Liver (tissue), 9 donors: ENCODE measurements around the gene ADAM8. TPM values are rescaled to one million over a fixed set of nuclear protein-coding genes. Genes with fewer than 3 reads are reported as not detected.

Experiments
- DNase-seq: peaks from one replicate; pipeline ENCODE4 v3.0.0-alpha.2; 2017; ENCODE audit warnings: low spot score
- H3K27ac ChIP-seq, 2 donors: one replicate each; pipeline ENCODE4 v1.7.0; 2013; ENCODE audit warnings: inconsistent platforms in 2 of 2, low read length in 2 of 2, control low read depth in 1 of 2, low read depth in 1 of 2, mild to moderate bottlenecking in 1 of 2
- H3K27me3 ChIP-seq, 4 donors: one replicate each; pipeline versions ENCODE4 v1.6.1 to v1.7.0; 2013; ENCODE audit warnings: low read length in 3 of 4, inconsistent platforms in 1 of 4, mild to moderate bottlenecking in 1 of 4, moderate library complexity in 1 of 4; ENCODE audit not compliant: control insufficient read depth in 4 of 4, insufficient read depth in 4 of 4
- H3K36me3 ChIP-seq, 4 donors: one replicate each; pipeline versions ENCODE4 v1.6.1 to v1.7.0; 2013; ENCODE audit warnings: low read length in 3 of 4, mild to moderate bottlenecking in 3 of 4, low read depth in 1 of 4, moderate library complexity in 1 of 4; ENCODE audit not compliant: control insufficient read depth in 4 of 4, insufficient read depth in 3 of 4
- H3K4me1 ChIP-seq, 4 donors: one replicate each; pipeline versions ENCODE4 v1.6.1 to v1.7.0; 2013; ENCODE audit warnings: low read length in 3 of 4, mild to moderate bottlenecking in 3 of 4, moderate library complexity in 1 of 4; ENCODE audit not compliant: control insufficient read depth in 4 of 4, insufficient read depth in 4 of 4
- H3K4me3 ChIP-seq, 3 donors: one replicate each; pipeline versions ENCODE4 v1.6.1 to v1.7.0; 2013; ENCODE audit warnings: low read length in 3 of 3, control low read depth in 1 of 3, low read depth in 1 of 3, mild to moderate bottlenecking in 1 of 3
- H3K9ac ChIP-seq, 2 donors: one replicate each; pipeline ENCODE4 v1.7.0; 2013; ENCODE audit warnings: low read length in 2 of 2, mild to moderate bottlenecking in 2 of 2, moderate library complexity in 2 of 2, control low read depth in 1 of 2, low read depth in 1 of 2
- H3K9me3 ChIP-seq, 4 donors: one replicate each; pipeline versions ENCODE4 v1.6.1 to v1.7.0; 2013; ENCODE audit warnings: low read length in 3 of 4; ENCODE audit not compliant: control insufficient read depth in 4 of 4
- EGR1 ChIP-seq, 2 donors: IDR thresholded peaks; 2 replicates each; pipeline ENCODE4 v1.6.1; 2016 to 2018; ENCODE audit warnings: antibody characterized with exemption in 2 of 2, low read depth in 2 of 2
- FOXA2 ChIP-seq: IDR thresholded peaks from 2 replicates; pipeline ENCODE4 v1.6.1; 2016; ENCODE audit warnings: antibody characterized with exemption
- GABPA ChIP-seq, 2 donors: IDR thresholded peaks in 1 of 2; conservative IDR thresholded peaks in 1 of 2; 2 replicates each; pipeline ENCODE4 v1.6.1; 2016; ENCODE audit warnings: antibody characterized with exemption in 2 of 2, mild to moderate bottlenecking in 1 of 2, moderate library complexity in 1 of 2
- HNF4A ChIP-seq, 2 donors: conservative IDR thresholded peaks; 2 replicates each; pipeline ENCODE4 v1.6.1; 2016; ENCODE audit warnings: antibody characterized with exemption in 2 of 2, mild to moderate bottlenecking in 2 of 2
- HNF4G ChIP-seq: IDR thresholded peaks from 2 replicates; pipeline ENCODE4 v1.6.1; 2016; ENCODE audit warnings: antibody characterized with exemption
- JUND ChIP-seq, 2 donors: IDR thresholded peaks; 2 replicates each; pipeline ENCODE4 v1.6.1; 2016; ENCODE audit warnings: antibody characterized with exemption in 2 of 2
- NR2F2 ChIP-seq: IDR thresholded peaks from 2 replicates; pipeline ENCODE4 v1.6.1; 2016; ENCODE audit warnings: antibody characterized with exemption
- RAD21 ChIP-seq, 2 donors: IDR thresholded peaks; 2 replicates each; pipeline ENCODE4 v1.6.1; 2016; ENCODE audit warnings: antibody characterized with exemption in 2 of 2, mild to moderate bottlenecking in 2 of 2
- RXRA ChIP-seq, 2 donors: IDR thresholded peaks; 2 replicates each; pipeline ENCODE4 v1.6.1; 2017 to 2018; ENCODE audit warnings: antibody characterized with exemption in 2 of 2, mild to moderate bottlenecking in 1 of 2
- SP1 ChIP-seq: IDR thresholded peaks from 2 replicates; pipeline ENCODE4 v1.6.1; 2018; ENCODE audit warnings: antibody characterized with exemption, mild to moderate bottlenecking
- TAF1 ChIP-seq: conservative IDR thresholded peaks from 2 replicates; pipeline ENCODE4 v1.6.1; 2016; ENCODE audit warnings: antibody characterized with exemption, mild to moderate bottlenecking
- YY1 ChIP-seq: IDR thresholded peaks from 2 replicates; pipeline ENCODE4 v1.6.1; 2016; ENCODE audit warnings: antibody characterized with exemption, mild to moderate bottlenecking
- WGBS: extraction: QIAGEN DNeasy Blood & Tissue Kit; methylation state at CpG from one replicate; pipeline ENCODE4 v1.1.7; 2013; 5-methylcytosine and 5-hydroxymethylcytosine counted together
- polyA plus RNA-seq, 2 donors: library from polyadenylated mRNA; stranded (reverse) in 1 of 2; unstranded in 1 of 2; fragments of 200-250 nt in 1 of 2; fragments of >200 nt in 1 of 2; fragmentation: Nextera tagmentation in 1 of 2; extraction: Ambion mirVana in 1 of 2; gene quantifications; one replicate each; pipeline versions ENCODE4 v1.2.1 to v1.2.3, GENCODE V29; 2013 to 2015
- total RNA-seq, 2 donors: library from RNA; depleted of rRNA; stranded (reverse); fragments of >200 nt; gene quantifications; one replicate each; pipeline ENCODE4 v1.2.3, GENCODE V29; 2014
- TF ChIP-seq, protein P1 (sequence below): IDR thresholded peaks from 2 replicates; pipeline ENCODE4 v1.6.1; 2016; ENCODE audit warnings: antibody characterized with exemption
- TF ChIP-seq, protein P2 (sequence below): IDR thresholded peaks from 2 replicates; pipeline ENCODE4 v1.6.1; 2016; ENCODE audit warnings: antibody characterized with exemption
- TF ChIP-seq, protein P3 (sequence below): fragments of 150-350 bp; IDR thresholded peaks from 2 replicates; pipeline ENCODE4 v1.5.1; 2017; ENCODE audit warnings: improper control_type of control experiment, low read depth, low read length; ENCODE audit not compliant: missing input control
- TF ChIP-seq, protein P4 (sequence below): IDR thresholded peaks from 2 replicates; pipeline ENCODE4 v1.6.1; 2016; ENCODE audit warnings: antibody characterized with exemption
- donor health status: healthy.
- donor health status: healthy.
- donor health status: healthy.
- donor health status: healthy.
- donor health status: healthy.

Gene ADAM8
- total and polyA plus RNA-seq, 4 donors, result 1.3 to 6.9 (median 3.7) TPM

DNA sequence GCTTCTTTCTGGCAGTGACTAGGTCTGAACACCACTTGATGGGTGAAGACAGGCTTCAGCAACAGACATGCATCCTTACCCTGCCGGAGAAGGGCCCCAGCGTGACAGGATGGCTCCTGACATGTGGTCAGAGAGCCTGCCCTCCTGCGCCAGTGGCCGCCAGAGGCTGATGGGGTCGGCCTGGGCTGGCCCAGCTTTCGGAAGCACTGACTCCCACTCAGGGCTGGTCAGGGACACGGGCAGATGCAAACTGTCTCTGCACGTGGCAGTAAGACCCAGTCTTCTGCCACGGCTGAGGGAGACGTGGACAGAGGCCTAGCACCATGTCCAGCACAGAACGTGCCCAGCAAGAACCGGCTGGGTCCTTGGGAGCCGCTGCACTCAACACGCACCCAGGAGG, 21.8 kb upstream of the ADAM8 start:
- H3K4me3 ChIP-seq, result no peak overlapping the region
- H3K27me3 ChIP-seq, result no peaks in the 10 kb centered on the region
- H3K9ac ChIP-seq, result no peak overlapping the region
- peaks cover 31 to 81% (median 48%) of the 10 kb centered on the region in 4 donors for H3K36me3 ChIP-seq
- H3K9me3 ChIP-seq, result no peaks in the 10 kb centered on the region
- H3K4me1 ChIP-seq, result no peaks in the 10 kb centered on the region
- 97% methylated on average over 14 of the region's 14 CpGs for WGBS
- H3K27ac ChIP-seq, result no peak overlapping the region
- TF ChIP-seq JUND (IDR thresholded peaks at IDR 0.05), result no peak
- no peak for DNase-seq

DNA sequence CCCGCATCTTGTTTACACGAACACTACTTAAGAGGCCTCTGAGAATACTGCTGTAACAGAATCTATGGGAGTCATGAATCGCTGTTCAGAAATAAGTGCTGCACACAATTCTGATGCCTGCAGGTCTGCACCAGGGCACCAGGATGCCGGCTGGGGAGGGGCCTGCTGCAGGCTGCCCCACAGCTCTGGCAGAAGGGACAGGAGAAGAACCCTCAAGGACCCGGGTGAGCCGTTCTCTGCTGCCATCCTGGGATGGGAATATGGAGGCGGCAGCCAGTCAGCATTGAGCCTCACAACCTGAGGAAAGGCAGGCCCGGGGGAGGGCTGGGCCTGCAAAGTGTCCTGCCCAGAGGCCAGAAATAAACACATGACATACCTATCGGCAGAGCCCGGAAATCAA, 20.8 kb upstream of the ADAM8 start:
- no peak for TF ChIP-seq EGR1 (IDR thresholded peaks at IDR 0.05; ENCODE audit: low read depth in 2 of 2)
- TF ChIP-seq GABPA (IDR thresholded peaks at IDR 0.05 in 1 of 2, conservative IDR thresholded peaks at IDR 0.05 in 1 of 2), result no peak
- no peak for TF ChIP-seq YY1
- TF ChIP-seq NR2F2, result no peak
- no peak for TF ChIP-seq HNF4A (conservative IDR thresholded peaks at IDR 0.05)
- TF ChIP-seq, protein P1, sequence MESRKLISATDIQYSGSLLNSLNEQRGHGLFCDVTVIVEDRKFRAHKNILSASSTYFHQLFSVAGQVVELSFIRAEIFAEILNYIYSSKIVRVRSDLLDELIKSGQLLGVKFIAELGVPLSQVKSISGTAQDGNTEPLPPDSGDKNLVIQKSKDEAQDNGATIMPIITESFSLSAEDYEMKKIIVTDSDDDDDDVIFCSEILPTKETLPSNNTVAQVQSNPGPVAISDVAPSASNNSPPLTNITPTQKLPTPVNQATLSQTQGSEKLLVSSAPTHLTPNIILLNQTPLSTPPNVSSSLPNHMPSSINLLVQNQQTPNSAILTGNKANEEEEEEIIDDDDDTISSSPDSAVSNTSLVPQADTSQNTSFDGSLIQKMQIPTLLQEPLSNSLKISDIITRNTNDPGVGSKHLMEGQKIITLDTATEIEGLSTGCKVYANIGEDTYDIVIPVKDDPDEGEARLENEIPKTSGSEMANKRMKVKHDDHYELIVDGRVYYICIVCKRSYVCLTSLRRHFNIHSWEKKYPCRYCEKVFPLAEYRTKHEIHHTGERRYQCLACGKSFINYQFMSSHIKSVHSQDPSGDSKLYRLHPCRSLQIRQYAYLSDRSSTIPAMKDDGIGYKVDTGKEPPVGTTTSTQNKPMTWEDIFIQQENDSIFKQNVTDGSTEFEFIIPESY, result no peak
- no peak for TF ChIP-seq FOXA2
- TF ChIP-seq HNF4G, result no peak
- TF ChIP-seq JUND (IDR thresholded peaks at IDR 0.05), result no peak
- no peak for DNase-seq
- WGBS, result 97% methylated on average over 10 of the region's 10 CpGs

DNA sequence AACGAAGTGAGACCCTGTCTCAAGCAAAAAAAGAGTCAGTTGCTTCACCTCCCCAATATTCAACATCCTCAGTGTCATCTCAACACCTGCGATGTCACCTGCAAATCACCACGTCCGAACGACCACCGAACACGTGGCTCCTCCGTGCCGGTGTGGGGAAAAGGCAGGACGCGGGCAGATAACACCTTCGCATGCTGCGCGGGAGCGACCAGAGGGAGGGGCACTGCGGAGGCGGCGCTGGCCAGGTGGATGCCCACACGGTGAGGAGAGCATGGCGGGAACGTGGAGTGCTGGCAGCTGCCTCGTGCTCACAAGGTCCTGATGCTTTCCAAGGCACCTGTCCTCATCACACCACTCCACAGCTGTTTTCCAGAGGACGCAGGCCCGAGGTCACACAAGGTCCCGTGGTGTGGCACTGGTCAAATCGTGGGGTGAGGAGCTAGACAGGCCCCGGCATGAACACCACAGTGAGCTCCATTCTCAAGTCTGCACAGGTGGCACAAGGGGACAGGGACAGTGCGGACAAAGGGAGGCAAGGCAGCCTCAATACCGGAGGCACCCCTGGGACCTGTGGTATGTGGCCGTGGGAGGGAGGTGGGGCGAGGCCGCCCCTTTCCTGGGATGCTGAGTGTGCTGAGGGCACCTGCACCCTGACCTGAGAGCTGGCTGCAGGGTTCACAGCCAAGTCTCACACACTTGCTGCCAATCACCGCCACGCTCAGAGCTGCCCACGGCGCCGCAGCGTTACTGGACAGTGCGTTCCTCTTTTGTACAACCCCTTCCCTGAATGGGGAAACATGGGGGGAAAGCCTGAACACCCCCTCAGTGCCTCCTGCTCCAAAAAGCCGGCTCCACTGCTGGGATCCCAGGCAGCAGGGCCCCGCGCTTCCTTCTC, 19.0 kb upstream of the ADAM8 start:
- Histone ChIP-seq H3K9ac (no peak overlapping the region), H3K9me3 (no peaks in the 10 kb centered on the region), H3K27ac (no peak overlapping the region), H3K36me3 (peaks cover 31 to 90% (median 50%) of the 10 kb centered on the region in 4 donors), H3K4me3 (no peak overlapping the region), H3K4me1 (no peaks in the 10 kb centered on the region), H3K27me3 (no peaks in the 10 kb centered on the region)
- DNase-seq, result no peak
- WGBS, result 96% methylated on average over 42 of the region's 42 CpGs
- TF ChIP-seq TAF1 (no peak), YY1 (no peak), HNF4A (conservative IDR thresholded peaks at IDR 0.05) (no peak), FOXA2 (no peak), RAD21 (IDR thresholded peaks at IDR 0.05) (no peak), RXRA (IDR thresholded peaks at IDR 0.05) (no peak), SP1 (no peak)
- TF ChIP-seq, protein P1, result no peak
- TF ChIP-seq, protein P2, sequence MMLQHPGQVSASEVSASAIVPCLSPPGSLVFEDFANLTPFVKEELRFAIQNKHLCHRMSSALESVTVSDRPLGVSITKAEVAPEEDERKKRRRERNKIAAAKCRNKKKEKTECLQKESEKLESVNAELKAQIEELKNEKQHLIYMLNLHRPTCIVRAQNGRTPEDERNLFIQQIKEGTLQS, result no peak
- TF ChIP-seq, protein P3, sequence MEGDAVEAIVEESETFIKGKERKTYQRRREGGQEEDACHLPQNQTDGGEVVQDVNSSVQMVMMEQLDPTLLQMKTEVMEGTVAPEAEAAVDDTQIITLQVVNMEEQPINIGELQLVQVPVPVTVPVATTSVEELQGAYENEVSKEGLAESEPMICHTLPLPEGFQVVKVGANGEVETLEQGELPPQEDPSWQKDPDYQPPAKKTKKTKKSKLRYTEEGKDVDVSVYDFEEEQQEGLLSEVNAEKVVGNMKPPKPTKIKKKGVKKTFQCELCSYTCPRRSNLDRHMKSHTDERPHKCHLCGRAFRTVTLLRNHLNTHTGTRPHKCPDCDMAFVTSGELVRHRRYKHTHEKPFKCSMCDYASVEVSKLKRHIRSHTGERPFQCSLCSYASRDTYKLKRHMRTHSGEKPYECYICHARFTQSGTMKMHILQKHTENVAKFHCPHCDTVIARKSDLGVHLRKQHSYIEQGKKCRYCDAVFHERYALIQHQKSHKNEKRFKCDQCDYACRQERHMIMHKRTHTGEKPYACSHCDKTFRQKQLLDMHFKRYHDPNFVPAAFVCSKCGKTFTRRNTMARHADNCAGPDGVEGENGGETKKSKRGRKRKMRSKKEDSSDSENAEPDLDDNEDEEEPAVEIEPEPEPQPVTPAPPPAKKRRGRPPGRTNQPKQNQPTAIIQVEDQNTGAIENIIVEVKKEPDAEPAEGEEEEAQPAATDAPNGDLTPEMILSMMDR, result no peak
- TF ChIP-seq, protein P4, sequence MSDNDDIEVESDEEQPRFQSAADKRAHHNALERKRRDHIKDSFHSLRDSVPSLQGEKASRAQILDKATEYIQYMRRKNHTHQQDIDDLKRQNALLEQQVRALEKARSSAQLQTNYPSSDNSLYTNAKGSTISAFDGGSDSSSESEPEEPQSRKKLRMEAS, result no peak

More for the DNA sequence above, 20.8 kb upstream of the ADAM8 start:
- peaks cover 32 to 88% (median 52%) of the 10 kb centered on the region in 4 donors for H3K36me3 ChIP-seq
- H3K27ac ChIP-seq, result no peak overlapping the region
- no peaks in the 10 kb centered on the region for H3K9me3 ChIP-seq
- H3K4me3 ChIP-seq, result no peak overlapping the region
- H3K4me1 ChIP-seq, result no peaks in the 10 kb centered on the region
- H3K9ac ChIP-seq, result no peak overlapping the region
- H3K27me3 ChIP-seq, result no peaks in the 10 kb centered on the region
